ENCODE data around the gene F9. TPM values are rescaled to one million over a fixed set of nuclear protein-coding genes. Genes with fewer than 3 reads are reported as not detected.

The F9 gene
- total RNA-seq (2013; cell fraction: nucleolus; rRNA removed): not detected in 2 replicates
- not detected in 2 replicates for total RNA-seq (2014; rRNA removed)
- not detected in 2 replicates for total RNA-seq (2014; rRNA removed; fragmentation: Illumina TruSeq; extraction: Trizol)
- total RNA-seq (2021): 0.08 and 0.18 TPM in 2 replicates
- polyA plus RNA-seq (2011; ENCODE audit: low read depth): not detected
- polyA plus RNA-seq (2011; rRNA removed): not detected in 2 replicates
- polyA plus RNA-seq (2011; cell fraction: cytosol; rRNA removed): not detected in 2 replicates
- not detected in 2 replicates for polyA plus RNA-seq (2011; cell fraction: nucleus; rRNA removed)
- polyA plus RNA-seq (2012): not detected in 2 replicates
- polyA plus RNA-seq (2014; fragmentation: Illumina TruSeq; extraction: Trizol): not detected in 2 replicates
- not detected for polyA plus RNA-seq (2014; fragmentation: Nextera tagmentation; extraction: Ambion mirVana)
- not detected in 2 replicates for polyA plus RNA-seq (2014; rRNA removed)
- not detected for polyA plus RNA-seq (2016; fragmentation: Nextera tagmentation; extraction: Ambion mirVana)
- not detected in 2 replicates for polyA minus RNA-seq (2011; rRNA and poly(A)+ RNA removed)
- not detected in 2 replicates for polyA minus RNA-seq (2011; cell fraction: cytosol; rRNA and poly(A)+ RNA removed)
- polyA minus RNA-seq (2011; cell fraction: nucleus; rRNA and poly(A)+ RNA removed): not detected in 2 replicates
- Bru-seq, nascent RNA: not detected
- BruChase-seq, experiment 1, labeled RNA remaining after a 6-hour chase: not detected
- not detected for BruChase-seq, experiment 2, labeled RNA remaining after a 2-hour chase
- long read RNA-seq, experiment 1: 0 reads
- long read RNA-seq, experiment 2: 0 reads

GRCh38 chrX:139530550-139530949, at the start of gene F9:
TSS of gene F9 (plus strand) at chrX:139530739. CDS start at chrX:139530765, 26 bp downstream.
- ChIA-PET CTCF (interaction anchor here (1.3 kb wide), 1 partner anchor 14 kb away, joined by 3 read pairs; no protein-coding TSS in a partner anchor), POLR2A (no interaction called here), SMC1A (ENCODE audit: uncharacterized antibody, unreplicated experiment) (no interaction called here), RAD21 (ENCODE audit: unreplicated experiment) (no interaction called here)
- H4K20me1 ChIP-seq (ENCODE audit: control insufficient read depth, insufficient read depth): no peaks in the 10 kb centered on the region
- ATAC-seq (no peak), FAIRE-seq (no peak), DNase-seq (ENCODE audit: low read depth, low spot score) (no peak)
- BruUV-seq (replicated peaks): no TSS peak
- TF ChIP-seq SUZ12 (IDR thresholded peaks at IDR 0.05; ENCODE audit: unreplicated experiment) (no peak), IRF5 (IDR thresholded peaks at IDR 0.05; ENCODE audit: borderline replicate concordance) (no peak), ATF3 (IDR thresholded peaks at IDR 0.05; ENCODE audit: borderline replicate concordance, extremely low read depth, low read depth, low read length) (no peak), RFX5 (IDR thresholded peaks at IDR 0.05; ENCODE audit: low read depth, low read length) (no peak), ZBTB33 (IDR thresholded peaks at IDR 0.05) (no peak), ELK1 (IDR thresholded peaks at IDR 0.05; ENCODE audit: low read depth, low read length) (no peak), PAX5 (IDR thresholded peaks at IDR 0.05; ENCODE audit: borderline replicate concordance, low read depth, low read length) (no peak), TARDBP (IDR thresholded peaks at IDR 0.05; ENCODE audit: borderline replicate concordance) (no peak), ASH2L (IDR thresholded peaks at IDR 0.05; ENCODE audit: borderline replicate concordance, low read depth) (no peak), GATAD2B (conservative IDR thresholded peaks at IDR 0.05; ENCODE audit: low read depth) (no peak), SMAD1 (IDR thresholded peaks at IDR 0.05; ENCODE audit: low read depth, partially characterized antibody) (no peak), CHD2 (IDR thresholded peaks at IDR 0.05; ENCODE audit: borderline replicate concordance, low read depth, low read length) (no peak), KLF5 (IDR thresholded peaks at IDR 0.05; ENCODE audit: partially characterized antibody) (no peak), USF2 (IDR thresholded peaks at IDR 0.05; ENCODE audit: borderline replicate concordance, low read depth, low read length) (no peak), MTA2 (IDR thresholded peaks at IDR 0.05; ENCODE audit: low read depth) (no peak), CREB1 (IDR thresholded peaks at IDR 0.05; ENCODE audit: low read depth) (no peak)
- H3K4me3 ChIP-seq: no peak within 1 kb of the TSS
- no peak within 1 kb of the TSS for H2AFZ ChIP-seq (ENCODE audit: control insufficient read depth, low read depth, low read length)
- no peak within 1 kb of the TSS for H3K9ac ChIP-seq (ENCODE audit: control insufficient read depth, insufficient read depth, low read length)
- 49% methylated on average over 4 of the region's 4 CpGs for WGBS (ENCODE audit: insufficient coverage, insufficient replicate concordance, low lambda C conversion rate, missing lambda C conversion rate)
- in situ Hi-C loops (cut with MboI): no loop called here
- no peaks in the 10 kb centered on the region for H3K4me1 ChIP-seq (ENCODE audit: control insufficient read depth, insufficient read depth, low read length)
- no peak within 1 kb of the TSS for H3K4me2 ChIP-seq (ENCODE audit: control insufficient read depth, insufficient read depth)
- no peak within 1 kb of the TSS for H3K27ac ChIP-seq (ENCODE audit: control insufficient read depth, insufficient read depth)
- H3K9me3 ChIP-seq (replicated peaks; ENCODE audit: control insufficient read depth, insufficient read depth, low read length): no peaks in the 10 kb centered on the region
- no peaks in the 10 kb centered on the region for H3K79me2 ChIP-seq (ENCODE audit: control insufficient read depth, insufficient read depth, low read length)
- intact Hi-C loops (cut with micrococcal nuclease; ENCODE audit: unreplicated experiment): no loop called here
- H3K27me3 ChIP-seq (replicated peaks in 1 of 2; ENCODE audit: control insufficient read depth in 2 of 2, insufficient read depth in 2 of 2, low read length in 1 of 2): no peaks in the 10 kb centered on the region
- no peaks in the 10 kb centered on the region for H3K36me3 ChIP-seq (ENCODE audit: control insufficient read depth in 2 of 2, insufficient read depth in 2 of 2, low read length in 1 of 2)
